Endothelial cell of umbilical vein (primary cell): ENCODE measurements around the gene C10orf53. TPM values are rescaled to one million over a fixed set of nuclear protein-coding genes. Genes with fewer than 3 reads are reported as not detected.

Source experiments
- BruUV-seq: library from RNA; stranded (reverse); fragments of 400-500 nt; replicated peaks from 2 replicates; lab custom pipeline; 2021; lab: Mats Ljungman, UMichigan
- CTCF ChIA-PET: fragments of 300-600, 350-600 bp; sonication (Branson Sonifier 250); formaldehyde crosslinking; loops from one replicate; lab custom pipeline; 2021; ENCODE audit warnings: antibody characterized with exemption, inconsistent platforms; lab: Charles Lee
- POLR2A ChIA-PET: fragments of 300-600, 350-600 bp; sonication (Branson Sonifier 250); formaldehyde crosslinking; loops from one replicate; lab custom pipeline; 2021; ENCODE audit warnings: antibody characterized with exemption, inconsistent platforms; lab: Charles Lee
- DNase-seq: peaks from one replicate; pipeline ENCODE4 v3.0.0-alpha.2; 2011; ENCODE audit warnings: low read depth, low spot score
- FAIRE-seq: peaks from 2 replicates; lab custom pipeline; 2011; peaks lifted over from hg19 to GRCh38; lab: Jason Lieb, UNC
- H2AFZ ChIP-seq: 2 replicates; pipeline ENCODE4 v1.6.0; 2012; ENCODE audit warnings: low read depth, low read length, control low read depth, inconsistent platforms
- H3K27ac ChIP-seq: 2 replicates; pipeline ENCODE4 v1.5.1; 2011; ENCODE audit warnings: low read depth, mild to moderate bottlenecking, control low read depth, low read length, moderate library complexity; ENCODE audit not compliant: insufficient read depth
- H3K27me3 ChIP-seq, 2 experiments: 2 replicates each; pipeline versions ENCODE4 v1.6.0 to v1.6.1; 2011; ENCODE audit warnings: low read length in 2 of 2, mixed read lengths in 1 of 2; ENCODE audit not compliant: control insufficient read depth in 2 of 2, insufficient read depth in 2 of 2
- H3K36me3 ChIP-seq, 2 experiments: 2 replicates in 1 of 2; 3 replicates in 1 of 2; pipeline ENCODE4 v1.5.1; 2011; ENCODE audit warnings: low read length in 2 of 2, mild to moderate bottlenecking in 1 of 2, moderate library complexity in 1 of 2; ENCODE audit not compliant: control insufficient read depth in 2 of 2, insufficient read depth in 2 of 2; ENCODE audit errors: extremely low read depth in 1 of 2
- H3K4me1 ChIP-seq: 3 replicates; pipeline ENCODE4 v1.5.1; 2011; ENCODE audit warnings: mild to moderate bottlenecking, low read length; ENCODE audit not compliant: control insufficient read depth, insufficient read depth; ENCODE audit errors: extremely low read depth
- H3K4me2 ChIP-seq: 2 replicates; pipeline ENCODE4 v1.6.1; 2011; ENCODE audit warnings: low read length, control low read depth, mixed read lengths; ENCODE audit not compliant: insufficient read depth
- H3K4me3 ChIP-seq, 3 experiments: fragments of 200-600 bp in 1 of 3; sonication (generic), shearing (Covaris generic) in 1 of 3; replicated peaks in 1 of 3; 2 replicates each; pipeline ENCODE4 v1.5.1; 2011 to 2016; ENCODE audit warnings: control low read depth in 3 of 3, low read length in 3 of 3, mild to moderate bottlenecking in 2 of 3, inconsistent platforms in 1 of 3, low read depth in 1 of 3, moderate library complexity in 1 of 3; ENCODE audit not compliant: insufficient read depth in 1 of 3
- H3K79me2 ChIP-seq: 2 replicates; pipeline ENCODE4 v1.6.0; 2012; ENCODE audit warnings: low read length, inconsistent platforms; ENCODE audit not compliant: control insufficient read depth, insufficient read depth
- H3K9ac ChIP-seq: replicated peaks from 2 replicates; pipeline ENCODE3; 2011; ENCODE audit warnings: low read length, control low read depth; ENCODE audit not compliant: insufficient read depth; ENCODE audit errors: extremely low read depth
- H3K9me1 ChIP-seq: replicated peaks from 3 replicates; pipeline ENCODE4 v1.6.0; 2011; ENCODE audit warnings: mild to moderate bottlenecking, low read length; ENCODE audit not compliant: control insufficient read depth, insufficient read depth; ENCODE audit errors: extremely low read depth
- H3K9me3 ChIP-seq: replicated peaks from 2 replicates; pipeline ENCODE4 v1.5.1; 2012; ENCODE audit warnings: low read length, inconsistent platforms; ENCODE audit not compliant: control insufficient read depth, insufficient read depth
- H4K20me1 ChIP-seq: replicated peaks from 2 replicates; pipeline ENCODE3; 2011; ENCODE audit warnings: mild to moderate bottlenecking, low read length; ENCODE audit not compliant: control insufficient read depth, insufficient read depth; ENCODE audit errors: extremely low read depth
- CTCF ChIP-seq, 2 donors: IDR thresholded peaks; 1 replicate in 1 of 2; 2 replicates in 1 of 2; pipeline ENCODE4 v1.5.1; 2011; ENCODE audit warnings: low read length in 2 of 2, mild to moderate bottlenecking in 2 of 2, moderate library complexity in 2 of 2, control low read depth in 1 of 2, inconsistent platforms in 1 of 2, low read depth in 1 of 2; ENCODE audit not compliant: insufficient read depth in 1 of 2; ENCODE audit errors: extremely low read depth in 1 of 2
- EZH2 ChIP-seq: IDR thresholded peaks from 2 replicates; pipeline ENCODE4 v1.6.1; 2012; ENCODE audit warnings: borderline replicate concordance, low read depth, mild to moderate bottlenecking, moderate library complexity, low read length, inconsistent platforms; ENCODE audit not compliant: severe bottlenecking
- FOS ChIP-seq: IDR thresholded peaks from 2 replicates; pipeline ENCODE4 v1.6.1; 2011; ENCODE audit warnings: mild to moderate bottlenecking, low read length, moderate library complexity, borderline replicate concordance; ENCODE audit not compliant: insufficient read depth
- GATA2 ChIP-seq: IDR thresholded peaks from 2 replicates; pipeline ENCODE4 v1.7.0; 2011; ENCODE audit warnings: low read depth, mild to moderate bottlenecking, moderate library complexity, mixed read lengths, low read length; ENCODE audit not compliant: insufficient read length, insufficient read depth
- JUN ChIP-seq: IDR thresholded peaks from 2 replicates; pipeline ENCODE4 v1.6.1; 2011; ENCODE audit warnings: borderline replicate concordance, low read depth; ENCODE audit not compliant: insufficient read length, insufficient read depth
- MAX ChIP-seq: IDR thresholded peaks from 2 replicates; pipeline ENCODE4 v1.6.1; 2011; ENCODE audit not compliant: insufficient read depth, insufficient read length
- MYC ChIP-seq: IDR thresholded peaks from one replicate; pipeline ENCODE4 v1.6.1; 2011; ENCODE audit warnings: mild to moderate bottlenecking, low read depth, low read length
- POLR2A ChIP-seq: IDR thresholded peaks from 2 replicates; pipeline ENCODE4 v1.6.1; 2012; ENCODE audit warnings: low read depth, mild to moderate bottlenecking, control low read depth, low read length
- POLR2AphosphoS5 ChIP-seq: IDR thresholded peaks from 2 replicates; pipeline ENCODE4 v1.6.1; 2012; ENCODE audit warnings: low read depth, mild to moderate bottlenecking, control low read depth, low read length, moderate library complexity; ENCODE audit not compliant: insufficient read depth
- dilution Hi-C: fragments of 300-500 bp; cut with MboI; formaldehyde crosslinking; loops from one replicate; pipeline ENCODE4 v1.15.0; 2019; ENCODE audit warnings: low sequenced_read_pairs; ENCODE audit not compliant: extremely low pct_ligation_motif_present
- intact Hi-C: fragments of 100-400 bp; cut with micrococcal nuclease; formaldehyde crosslinking; loops from one replicate; pipeline ENCODE4 v1.10.0; 2022
- polyA plus RNA-seq, 4 experiments: library from polyadenylated mRNA; depleted of rRNA in 3 of 4; stranded (reverse) in 3 of 4; unstranded in 1 of 4; fragments of >200 nt; gene quantifications; 2 replicates each; pipeline versions ENCODE4 v1.2.1 to v1.2.3, GENCODE V29; 2011 to 2012; ENCODE audit warnings: missing spikeins in 1 of 4
- total RNA-seq: library from RNA; stranded (reverse); gene quantifications from 2 replicates; pipeline ENCODE4 v1.2.3, GENCODE V29; 2021

The C10orf53 gene
- total and polyA plus RNA-seq, 2 donors (not counting 3 experiments of a cell fraction or from before 2014, with no cell fraction given): not detected

- Histone ChIP-seq H3K4me1 (no peaks in the 10 kb centered on the region), H3K9ac (no peak overlapping the region), H3K36me3 (no peaks in the 10 kb centered on the region), H3K9me3 (no peaks in the 10 kb centered on the region), H3K4me3 (no peak overlapping the region), H3K4me2 (no peak overlapping the region), H2AFZ (no peak overlapping the region), H3K27me3 (peaks cover 8 to 11% of the 10 kb centered on the region in 2 experiments), H4K20me1 (no peaks in the 10 kb centered on the region), H3K27ac (no peak overlapping the region), H3K79me2 (no peaks in the 10 kb centered on the region), H3K9me1 (no peaks in the 10 kb centered on the region)
- no TSS peak for BruUV-seq
- CTCF ChIA-PET: no interaction called here
- dilution Hi-C loops: no loop called here
- DNase-seq (no peak), FAIRE-seq (no peak)
- POLR2A ChIA-PET: no interaction called here
- TF ChIP-seq POLR2A (no peak), EZH2 (no peak), MAX (no peak), FOS (no peak), GATA2 (no peak), POLR2AphosphoS5 (no peak), MYC (no peak), JUN (no peak), CTCF (IDR thresholded peaks at IDR 0.05; ENCODE audit: extremely low read depth in 1 of 2, insufficient read depth in 1 of 2, low read depth in 1 of 2, low read length in 2 of 2) (no peak)
- intact Hi-C loops: no loop called here
These were observed 46.8 kb upstream of the C10orf53 start for GRCh38 chr10:49632406-49633317.
